Measurements from ENCODE around the gene EIF4G3. TPM values are rescaled to one million over a fixed set of nuclear protein-coding genes. Genes with fewer than 3 reads are reported as not detected.

EIF4G3 gene
- total RNA-seq, 1 experiment from 2014 or later, result 55.4 TPM

DNA sequence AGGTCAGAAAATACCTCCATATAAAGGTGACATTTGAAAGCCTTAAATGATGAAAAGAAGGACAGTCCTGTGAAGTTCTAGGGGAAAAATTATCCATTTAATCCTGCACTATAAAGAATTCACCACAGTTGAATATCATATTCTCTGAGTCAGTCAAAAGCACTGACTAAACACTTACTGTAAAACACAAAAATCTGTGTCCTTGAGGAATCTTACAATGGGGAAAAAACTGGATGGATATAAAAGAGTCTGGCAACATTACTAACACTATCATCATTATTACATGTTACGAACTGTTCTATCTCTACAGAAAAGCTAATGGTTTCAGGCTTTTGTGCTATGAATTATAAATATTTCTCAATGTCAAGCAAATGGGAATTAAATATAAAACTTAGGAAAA lies 347.2 kb downstream of the EIF4G3 start:
- no TSS peak for BruUV-seq (replicated peaks)
- Mint-ChIP-seq H3K36me3 (ENCODE audit: insufficient read depth, unreplicated experiment) (peaks cover 21% of the 10 kb centered on the region), H3K4me3 (ENCODE audit: unreplicated experiment) (no peak overlapping the region), H3K9me3 (ENCODE audit: unreplicated experiment) (no peaks in the 10 kb centered on the region), H3K27ac (ENCODE audit: unreplicated experiment) (no peak overlapping the region), H3K27me3 (ENCODE audit: insufficient read depth, unreplicated experiment) (no peaks in the 10 kb centered on the region), H3K4me1 (ENCODE audit: low read depth, unreplicated experiment) (no peaks in the 10 kb centered on the region)
- no peak for DNase-seq
- ChIA-PET POLR2A (no interaction called here), CTCF (no interaction called here)
- H3K36me3 ChIP-seq (ENCODE audit: control insufficient read depth, insufficient read depth, low read length), result no peaks in the 10 kb centered on the region
- intact Hi-C loops (cut with micrococcal nuclease; ENCODE audit: unreplicated experiment), result no loop called here
- H3K4me3 ChIP-seq (ENCODE audit: low read depth, low read length), result no peak overlapping the region
- TF ChIP-seq CTCF (IDR thresholded peaks at IDR 0.05; ENCODE audit: insufficient read depth in 1 of 2, low read depth in 1 of 2, low read length in 1 of 2, severe bottlenecking in 1 of 2, unreplicated experiment in 1 of 2), result no peak
- no peaks in the 10 kb centered on the region for H3K27me3 ChIP-seq (replicated peaks; ENCODE audit: control insufficient read depth, insufficient read depth, low read length)
- no peaks in the 10 kb centered on the region for H3K9me3 ChIP-seq
- no peaks in the 10 kb centered on the region for H3K4me1 ChIP-seq

DNA sequence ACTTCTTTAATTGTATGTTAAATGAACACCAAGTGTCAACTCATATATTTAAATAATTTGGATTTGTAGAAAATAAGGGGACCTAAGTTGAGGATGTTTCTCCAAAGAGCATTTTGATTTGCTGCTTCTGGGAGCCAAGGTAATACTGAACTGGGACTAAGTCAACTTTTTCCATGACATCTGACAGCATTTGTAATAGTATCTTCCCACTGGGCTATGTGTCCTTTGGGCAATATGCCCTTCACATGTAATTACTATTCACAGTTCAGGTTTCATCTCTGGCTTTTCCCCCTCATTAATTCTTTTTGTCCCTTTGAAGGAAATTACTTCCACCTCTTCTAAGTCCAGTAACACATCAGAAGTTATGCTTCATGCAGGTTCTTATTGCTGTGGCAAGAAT lies 352.9 kb downstream of the EIF4G3 start:
- H3K4me3 Mint-ChIP-seq (ENCODE audit: unreplicated experiment), result no peak overlapping the region
- no peaks in the 10 kb centered on the region for H3K27me3 ChIP-seq (replicated peaks; ENCODE audit: control insufficient read depth, insufficient read depth, low read length)
- TF ChIP-seq CTCF (IDR thresholded peaks at IDR 0.05; ENCODE audit: insufficient read depth in 1 of 2, low read depth in 1 of 2, low read length in 1 of 2, severe bottlenecking in 1 of 2, unreplicated experiment in 1 of 2), result no peak
- H3K36me3 Mint-ChIP-seq (ENCODE audit: insufficient read depth, unreplicated experiment), result peaks cover 20% of the 10 kb centered on the region
- H3K9me3 Mint-ChIP-seq (ENCODE audit: unreplicated experiment), result no peaks in the 10 kb centered on the region
- no peaks in the 10 kb centered on the region for H3K4me1 Mint-ChIP-seq (ENCODE audit: low read depth, unreplicated experiment)
- no peaks in the 10 kb centered on the region; the same call in 1 of the 2 replicates for H3K36me3 ChIP-seq (ENCODE audit: control insufficient read depth, insufficient read depth, low read length)
- intact Hi-C loops (cut with micrococcal nuclease; ENCODE audit: unreplicated experiment), result no loop called here
- H3K4me1 ChIP-seq, result no peaks in the 10 kb centered on the region
- BruUV-seq (replicated peaks), result no TSS peak
- H3K27ac Mint-ChIP-seq (ENCODE audit: unreplicated experiment), result no peak overlapping the region
- H3K9me3 ChIP-seq, result no peaks in the 10 kb centered on the region
- POLR2A ChIA-PET, result no interaction called here
- no peak overlapping the region for H3K4me3 ChIP-seq (ENCODE audit: low read depth, low read length)
- CTCF ChIA-PET, result no interaction called here
- no peaks in the 10 kb centered on the region for H3K27me3 Mint-ChIP-seq (ENCODE audit: insufficient read depth, unreplicated experiment)
- DNase-seq, result no peak

DNA sequence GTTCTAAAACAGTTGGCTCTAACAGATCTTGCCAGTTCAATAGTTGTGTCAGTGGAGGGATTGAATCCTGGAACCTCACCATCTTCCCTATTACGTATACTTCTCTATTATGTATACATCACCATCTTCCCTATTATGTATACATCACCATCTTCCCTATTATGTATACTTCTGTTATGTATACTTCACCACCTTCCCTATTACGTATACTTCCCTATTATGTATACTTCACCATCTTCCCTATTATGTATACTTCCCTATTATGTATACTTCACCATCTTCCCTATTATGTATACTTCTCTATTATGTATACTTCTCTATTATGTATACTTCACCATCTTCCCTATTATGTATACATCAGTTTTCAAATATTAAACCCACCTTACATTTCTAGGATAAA lies 355.2 kb downstream of the EIF4G3 start:
- Mint-ChIP-seq H3K36me3 (ENCODE audit: insufficient read depth, unreplicated experiment) (peaks cover 24% of the 10 kb centered on the region), H3K27me3 (ENCODE audit: insufficient read depth, unreplicated experiment) (no peaks in the 10 kb centered on the region), H3K4me1 (ENCODE audit: low read depth, unreplicated experiment) (no peaks in the 10 kb centered on the region), H3K27ac (ENCODE audit: unreplicated experiment) (no peak overlapping the region), H3K4me3 (ENCODE audit: unreplicated experiment) (no peak overlapping the region), H3K9me3 (ENCODE audit: unreplicated experiment) (no peaks in the 10 kb centered on the region)
- intact Hi-C loops (cut with micrococcal nuclease; ENCODE audit: unreplicated experiment), result no loop called here
- Histone ChIP-seq H3K9me3 (no peaks in the 10 kb centered on the region), H3K27me3 (replicated peaks; ENCODE audit: control insufficient read depth, insufficient read depth, low read length) (no peaks in the 10 kb centered on the region), H3K4me1 (no peaks in the 10 kb centered on the region), H3K4me3 (ENCODE audit: low read depth, low read length) (no peak overlapping the region), H3K36me3 (ENCODE audit: control insufficient read depth, insufficient read depth, low read length) (no peaks in the 10 kb centered on the region; the same call in none of the 2 replicates)
- POLR2A ChIA-PET, result no interaction called here
- BruUV-seq (replicated peaks), result no TSS peak
- no peak for DNase-seq
- no peak for TF ChIP-seq CTCF (IDR thresholded peaks at IDR 0.05; ENCODE audit: insufficient read depth in 1 of 2, low read depth in 1 of 2, low read length in 1 of 2, severe bottlenecking in 1 of 2, unreplicated experiment in 1 of 2)
- CTCF ChIA-PET, result no interaction called here
